Right atrium auricular region (tissue), 2 donors: ENCODE results near the gene UVRAG. TPM values are rescaled to one million over a fixed set of nuclear protein-coding genes. Genes with fewer than 3 reads are reported as not detected.

Experiments
- DNase-seq: peaks from one replicate; pipeline ENCODE4 v3.0.0-alpha.2; 2019; ENCODE audit warnings: low spot score
- H3K27ac ChIP-seq, 2 donors: fragments of 200-600 bp; sonication (generic); 1 replicate in 1 of 2; 2 replicates in 1 of 2; pipeline ENCODE4 v1.5.1; 2016 to 2019
- H3K27me3 ChIP-seq, 2 donors: fragments of 200-600 bp; sonication (generic); one replicate each; pipeline versions ENCODE4 v1.5.1 to v1.6.0; 2017 to 2019
- H3K36me3 ChIP-seq: fragments of 200-600 bp; sonication (generic); one replicate; pipeline ENCODE4 v1.5.1; 2016
- H3K4me1 ChIP-seq, 2 donors: fragments of 200-600 bp; sonication (generic); one replicate each; pipeline versions ENCODE4 v1.5.1 to v1.6.0; 2017 to 2019
- H3K4me3 ChIP-seq, 2 donors: fragments of 200-600 bp; sonication (generic); 1 replicate in 1 of 2; 2 replicates in 1 of 2; pipeline ENCODE4 v1.5.1; 2017 to 2019; ENCODE audit warnings: mild to moderate bottlenecking in 1 of 2, moderate library complexity in 1 of 2
- H3K9me3 ChIP-seq, 2 donors: fragments of 200-600 bp; sonication (generic); one replicate each; pipeline ENCODE4 v1.5.1; 2019
- CTCF ChIP-seq, 2 donors: fragments of 200-600 bp; sonication (generic); IDR thresholded peaks; one replicate each; pipeline ENCODE4 v1.5.1; 2019; ENCODE audit warnings: antibody characterized with exemption in 2 of 2
- total RNA-seq, 2 donors: library from RNA; depleted of rRNA; stranded (reverse); fragments of >200 nt; gene quantifications; one replicate each; pipeline ENCODE4 v1.1.0, GENCODE V29; 2016

Gene UVRAG
- total RNA-seq, 2 donors from 2014 or later = 13.2 to 13.9 TPM

GRCh38 chr11:76139314-76139713, 324.3 kb downstream of the UVRAG start:
- Histone ChIP-seq H3K36me3 (peaks cover 23% of the 10 kb centered on the region), H3K4me3 (no peak overlapping the region), H3K9me3 (no peaks in the 10 kb centered on the region), H3K4me1 (peaks cover 0 to 8% of the 10 kb centered on the region in 2 donors), H3K27ac (no peak overlapping the region), H3K27me3 (no peaks in the 10 kb centered on the region)
- TF ChIP-seq CTCF (IDR thresholded peaks at IDR 0.05) = no peak
- DNase-seq = no peak

GRCh38 chr11:76140912-76141574, 326.0 kb downstream of the UVRAG start:
- no peaks in the 10 kb centered on the region for H3K9me3 ChIP-seq
- no peak overlapping the region for H3K4me3 ChIP-seq
- no peaks in the 10 kb centered on the region for H3K4me1 ChIP-seq
- no peaks in the 10 kb centered on the region for H3K27me3 ChIP-seq
- no peak for DNase-seq
- no peak for TF ChIP-seq CTCF (IDR thresholded peaks at IDR 0.05)
- H3K36me3 ChIP-seq = peaks cover 23% of the 10 kb centered on the region
- H3K27ac ChIP-seq = no peak overlapping the region

GRCh38 chr11:76141901-76142588, 327.0 kb downstream of the UVRAG start:
- Histone ChIP-seq H3K9me3 (no peaks in the 10 kb centered on the region), H3K27me3 (no peaks in the 10 kb centered on the region), H3K36me3 (peaks cover 23% of the 10 kb centered on the region), H3K27ac (no peak overlapping the region), H3K4me3 (no peak overlapping the region), H3K4me1 (no peaks in the 10 kb centered on the region)
- no peak for TF ChIP-seq CTCF (IDR thresholded peaks at IDR 0.05)
- DNase-seq = peak; percentile 16

GRCh38 chr11:76143274-76143673, 328.3 kb downstream of the UVRAG start:
- no peak for DNase-seq

GRCh38 chr11:76147106-76147740, 332.2 kb downstream of the UVRAG start:
- peaks cover 6% of the 10 kb centered on the region for H3K36me3 ChIP-seq
- H3K4me3 ChIP-seq = no peak overlapping the region
- no peak for DNase-seq
- no peaks in the 10 kb centered on the region for H3K27me3 ChIP-seq
- peaks cover 0 to 7% of the 10 kb centered on the region in 2 donors for H3K4me1 ChIP-seq
- TF ChIP-seq CTCF (IDR thresholded peaks at IDR 0.05) = no peak
- no peaks in the 10 kb centered on the region for H3K9me3 ChIP-seq
- no peak overlapping the region for H3K27ac ChIP-seq

More at GRCh38 chr11:76143274-76143673, 328.3 kb downstream of the UVRAG start:
- peaks cover 23% of the 10 kb centered on the region for H3K36me3 ChIP-seq
- no peak overlapping the region for H3K4me3 ChIP-seq
- TF ChIP-seq CTCF (IDR thresholded peaks at IDR 0.05) = no peak
- H3K9me3 ChIP-seq = no peaks in the 10 kb centered on the region
- H3K4me1 ChIP-seq = no peaks in the 10 kb centered on the region
- H3K27ac ChIP-seq = no peak overlapping the region
- H3K27me3 ChIP-seq = no peaks in the 10 kb centered on the region
